Measurements from ENCODE around the gene CCDC127.
"Not testable (repeated sequence)": the region's sequence is repeated elsewhere in the genome, so short reads cannot be mapped to it uniquely, and the experiment has no call there.

Gene CCDC127

DNA sequence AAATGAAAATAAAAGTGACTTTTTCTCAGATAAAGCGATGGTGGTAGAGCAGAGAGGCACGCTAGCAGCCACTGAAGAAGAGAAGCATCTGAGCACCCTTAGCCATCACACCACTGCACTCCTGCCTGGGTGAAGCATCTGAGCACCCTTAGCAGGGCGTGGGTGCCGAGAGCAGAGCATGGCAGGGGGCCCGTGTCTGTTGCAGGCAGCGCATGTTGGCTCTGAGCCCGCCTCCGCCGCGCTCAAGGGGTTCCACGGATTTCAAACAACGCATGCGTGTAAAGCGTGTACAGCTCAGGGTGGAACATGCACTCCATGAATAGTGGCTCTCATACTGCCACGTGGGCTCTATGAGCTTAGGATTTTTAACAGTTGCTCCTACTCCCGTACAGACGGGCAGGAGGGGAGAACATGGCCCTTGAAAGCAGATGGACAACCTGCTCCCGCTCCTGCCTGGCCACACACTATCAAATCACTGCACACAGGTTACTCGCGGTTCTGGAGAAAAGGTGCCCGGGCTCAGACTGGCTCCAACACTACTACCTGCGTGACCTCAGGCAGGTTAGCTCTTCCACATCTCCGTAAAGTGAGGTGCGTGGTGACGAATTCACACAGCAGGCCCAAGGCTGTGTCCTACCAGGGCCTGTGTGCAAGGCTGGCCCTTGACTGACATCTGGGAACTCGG is 14.6 kb downstream of the CCDC127 start:
- DNase-seq, result no peak

GRCh38 chr5:201672-202071 is 16.3 kb downstream of the CCDC127 start:
- no peak for DNase-seq

DNA sequence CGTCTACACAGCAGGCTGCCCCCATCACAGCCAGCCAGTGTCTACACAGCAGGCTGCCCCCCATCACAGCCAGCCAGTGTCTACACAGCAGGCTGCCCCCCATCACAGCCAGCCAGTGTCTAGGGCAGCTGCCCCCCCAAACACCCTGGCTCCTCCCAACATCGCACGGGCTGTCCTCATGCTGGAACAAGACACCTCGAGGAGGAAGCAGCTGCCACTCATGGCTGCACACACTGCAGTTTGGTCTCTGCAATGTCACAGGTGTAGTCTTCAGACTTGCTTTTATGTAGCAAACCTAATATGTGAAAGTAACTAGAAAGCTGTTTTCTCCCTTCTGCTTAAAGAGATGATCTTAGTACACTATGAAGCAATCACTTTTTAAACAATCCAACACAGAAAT is 17.0 kb downstream of the CCDC127 start:
- DNase-seq, result no peak

DNA sequence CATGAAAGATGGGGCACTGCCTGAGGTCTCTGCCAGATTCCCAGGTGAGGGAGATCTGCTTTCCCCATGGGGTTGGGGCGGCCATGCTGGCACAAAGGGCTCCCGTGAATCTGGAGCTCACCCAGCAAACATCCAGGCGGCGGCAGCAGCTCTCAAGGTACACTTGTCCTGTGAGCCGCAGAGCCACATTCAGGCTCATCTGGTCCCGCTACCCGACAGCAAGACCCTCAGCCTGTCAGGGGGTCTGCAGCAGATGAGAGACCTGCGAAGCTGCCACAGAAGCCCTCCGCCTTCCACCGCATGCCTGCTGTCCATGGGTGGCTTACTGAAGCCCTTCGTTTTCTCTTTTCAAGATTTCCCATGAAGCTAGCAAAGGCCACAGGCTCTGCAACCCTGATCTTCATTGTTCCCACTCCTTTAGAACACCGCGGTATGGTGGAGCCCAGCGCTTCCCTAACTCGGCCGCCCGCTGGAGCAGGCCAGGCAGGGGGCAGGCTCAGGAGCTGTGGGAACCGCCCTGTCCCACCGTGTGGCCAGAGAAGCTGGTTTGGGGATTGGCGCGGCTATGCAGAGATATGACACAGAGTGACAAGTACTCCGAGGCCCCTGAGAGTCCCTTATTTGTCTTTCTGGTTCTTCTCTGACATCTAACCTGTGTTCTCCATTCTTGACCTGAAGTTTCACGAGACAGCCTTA is 17.9 kb downstream of the CCDC127 start:
- no peak for DNase-seq

DNA sequence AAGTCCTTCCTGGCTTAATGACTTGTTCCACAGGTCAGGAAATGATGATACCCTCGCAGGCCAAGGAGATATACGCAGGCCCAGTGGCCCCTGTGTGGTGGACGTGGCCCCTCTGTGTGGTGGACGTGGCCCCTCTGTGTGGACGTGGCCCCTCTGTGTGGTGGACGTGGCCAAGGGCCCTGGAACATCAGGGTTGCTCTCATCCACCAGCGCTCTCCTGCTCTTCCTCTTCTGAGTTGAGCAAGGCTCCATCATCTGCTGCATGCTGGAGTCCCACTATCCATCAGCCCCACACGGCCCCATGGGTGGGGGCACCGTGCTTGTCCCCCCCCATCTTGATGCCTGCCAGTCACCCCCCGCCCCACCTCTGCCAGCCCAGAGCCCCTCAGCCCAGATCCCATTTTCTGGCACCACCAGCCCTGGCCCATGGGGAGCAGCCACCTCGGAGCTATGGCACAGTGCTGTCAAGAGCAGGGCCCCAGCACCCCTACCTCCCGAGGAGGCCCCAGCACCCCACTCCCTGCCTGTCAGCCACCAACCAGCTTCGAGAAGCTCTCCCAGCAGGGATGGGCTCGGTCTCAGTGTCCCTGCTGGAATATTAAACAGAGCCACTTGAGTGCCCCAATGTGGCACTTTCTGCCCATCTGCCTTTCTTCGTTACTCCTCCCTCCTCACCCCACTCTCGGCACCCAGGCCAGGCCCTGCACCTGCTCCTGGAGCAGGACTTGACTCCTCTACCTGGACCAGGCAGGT is 18.6 kb downstream of the CCDC127 start:
- no peak for DNase-seq

- no peak for DNase-seq
Measured at GRCh38 chr5:198516-199196, 19.3 kb downstream of the CCDC127 start.

DNA sequence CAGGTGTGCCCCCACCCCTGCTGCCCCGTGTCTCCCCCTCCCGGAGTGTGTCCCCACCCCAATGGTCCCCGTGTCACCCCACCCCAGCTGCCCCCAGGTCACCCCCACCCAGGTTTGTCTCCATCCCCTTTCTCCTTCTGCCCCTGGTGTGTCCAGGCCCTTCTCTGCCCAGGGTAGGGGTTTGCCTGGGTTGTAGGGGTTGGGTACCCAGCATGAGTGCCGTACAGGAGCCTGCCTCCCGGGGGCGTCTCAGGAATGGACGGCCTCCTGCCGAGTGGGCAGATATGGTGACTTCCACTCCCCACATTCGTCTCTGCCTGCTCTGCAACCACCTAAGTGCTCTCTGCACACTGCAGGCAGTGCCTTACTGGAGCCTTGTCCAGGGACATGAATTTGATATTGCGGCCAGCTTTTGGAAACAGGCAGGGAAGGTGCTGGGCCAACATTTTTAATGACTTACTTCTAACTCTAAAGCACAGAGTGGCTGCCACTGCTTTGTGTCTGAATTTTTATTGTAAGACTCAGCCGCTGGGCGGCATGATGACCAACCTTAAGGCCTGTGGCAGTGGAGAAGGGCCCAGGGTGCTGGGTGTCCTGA is 20.0 kb downstream of the CCDC127 start:
- no peak for DNase-seq

- not testable (repeated sequence) for DNase-seq
Measured at GRCh38 chr5:197031-197430, 20.9 kb downstream of the CCDC127 start.

GRCh38 chr5:196350-196749 is 21.6 kb downstream of the CCDC127 start:
- no peak for DNase-seq

DNA sequence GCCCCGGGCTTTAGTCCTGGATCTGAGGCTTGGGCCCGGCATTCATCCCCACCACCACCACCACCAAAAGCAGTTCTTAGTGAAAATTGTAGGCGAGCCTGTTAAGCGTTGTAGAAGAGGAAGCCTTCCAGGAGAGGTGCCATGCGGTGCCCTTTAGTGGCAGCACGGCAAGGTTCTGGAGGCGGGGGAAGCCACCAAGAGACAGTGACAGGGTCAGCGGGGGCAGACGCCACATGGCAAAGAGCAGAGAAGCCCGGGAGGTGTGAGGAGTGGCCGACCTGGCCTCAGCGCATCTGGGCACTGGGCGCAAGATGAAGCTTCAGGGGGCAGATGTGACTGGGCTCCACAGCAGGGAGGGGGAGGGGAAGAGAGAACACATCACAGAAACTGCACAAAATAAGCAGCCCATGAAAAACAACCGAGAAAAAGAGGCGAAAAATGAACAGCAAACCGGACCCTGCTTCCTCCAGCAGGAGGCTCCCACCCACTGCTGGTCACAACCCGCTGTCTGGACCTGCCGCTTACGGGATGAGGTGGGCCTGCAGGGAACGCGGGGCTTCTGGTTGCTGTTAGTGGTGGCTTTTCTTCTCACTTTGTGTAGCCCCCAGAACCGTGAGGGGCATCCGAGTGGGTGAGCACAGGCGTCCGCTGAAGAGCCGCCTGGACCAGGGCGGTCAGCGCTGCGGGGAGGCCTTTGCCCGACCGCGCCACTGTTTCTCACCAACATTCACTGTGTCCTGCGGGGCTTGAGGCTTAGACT is 22.4 kb downstream of the CCDC127 start:
- no peak for DNase-seq

GRCh38 chr5:194603-195209 is 23.2 kb downstream of the CCDC127 start:
- DNase-seq, result no peak

DNA sequence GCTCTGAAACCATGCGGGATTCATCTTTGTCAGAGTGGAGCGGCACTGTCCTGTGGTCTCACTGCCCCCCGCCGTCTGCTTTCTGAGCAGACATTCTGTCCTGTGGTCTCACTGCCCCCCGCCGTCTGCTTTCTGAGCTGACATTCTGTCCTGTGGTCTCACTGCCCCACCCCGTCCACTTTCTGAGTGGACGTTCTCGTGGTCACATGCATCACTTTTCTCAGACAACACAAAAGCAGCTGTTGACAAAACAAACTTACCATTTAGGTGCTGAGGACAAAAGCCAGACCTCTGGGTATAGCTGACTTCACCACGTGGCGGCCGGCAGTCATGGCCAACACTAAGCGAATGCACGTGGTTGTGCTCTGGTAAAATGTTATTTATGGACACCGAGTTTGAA is 23.9 kb downstream of the CCDC127 start:
- DNase-seq, result no peak

- no peak for DNase-seq
Measured at GRCh38 chr5:192970-193831, 24.8 kb downstream of the CCDC127 start.

DNA sequence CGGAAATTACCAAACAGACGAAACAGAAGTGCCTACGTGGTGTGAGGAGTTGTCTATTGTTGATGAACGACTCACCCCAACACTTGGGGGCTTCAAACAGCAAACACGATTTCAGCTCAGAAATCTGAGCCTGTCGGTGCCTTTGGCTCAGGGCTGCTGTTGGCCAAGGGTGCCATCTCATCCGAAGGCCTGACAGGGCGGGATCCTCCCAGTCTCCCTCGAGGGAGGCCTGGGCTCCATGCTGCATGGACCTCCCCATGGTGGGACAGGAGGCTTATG is 25.3 kb downstream of the CCDC127 start:
- DNase-seq, result no peak

GRCh38 chr5:191949-192690 is 25.8 kb downstream of the CCDC127 start:
- no peak for DNase-seq

GRCh38 chr5:191036-191948 is 26.7 kb downstream of the CCDC127 start, which contains the start of gene LRRC14B:
TSS of gene LRRC14B (plus strand) at chr5:191495. CDS start at chr5:191539, 44 bp downstream.
- DNase-seq, result no peak

- no peak for DNase-seq
Measured at GRCh38 chr5:190366-191035, 27.5 kb downstream of the CCDC127 start.

DNA sequence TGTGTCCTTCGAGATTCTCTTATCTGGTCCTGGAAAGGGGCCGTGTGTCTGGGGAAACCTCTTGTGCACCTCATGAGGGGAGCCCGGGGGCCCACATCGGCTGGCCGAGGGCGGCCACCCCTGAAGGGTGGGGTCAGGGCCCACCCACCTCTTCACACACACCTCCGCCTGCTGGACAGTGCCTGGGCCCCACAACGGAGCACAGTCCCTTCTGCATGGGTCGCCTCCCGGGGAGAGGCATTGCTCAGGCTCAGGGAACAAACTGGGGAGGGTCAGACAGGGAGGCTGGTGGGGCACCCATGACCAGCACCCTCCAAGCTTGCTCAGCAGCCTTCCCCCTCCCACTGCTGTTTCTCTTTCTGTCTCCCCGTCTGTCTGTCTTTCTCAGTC is 28.0 kb downstream of the CCDC127 start:
- no peak for DNase-seq
